OCI-M2 (cell line): ENCODE results near the gene SECTM1.

Experiments used
- DNase-seq: peaks from one replicate; lab custom pipeline; 2025; ENCODE audit not compliant: unreplicated experiment; lab: John Stamatoyannopoulos, UW

Gene SECTM1

GRCh38 chr17:82300707-82301270, 32.8 kb downstream of the SECTM1 start:
- no peak for DNase-seq

GRCh38 chr17:82300228-82300627, 33.3 kb downstream of the SECTM1 start:
- no peak for DNase-seq

GRCh38 chr17:82299452-82299851, 34.1 kb downstream of the SECTM1 start:
- DNase-seq: no peak

- no peak for DNase-seq
These were observed 34.8 kb downstream of the SECTM1 start for GRCh38 chr17:82298538-82299421.

GRCh38 chr17:82297714-82298537, 35.6 kb downstream of the SECTM1 start:
- DNase-seq: no peak

DNA sequence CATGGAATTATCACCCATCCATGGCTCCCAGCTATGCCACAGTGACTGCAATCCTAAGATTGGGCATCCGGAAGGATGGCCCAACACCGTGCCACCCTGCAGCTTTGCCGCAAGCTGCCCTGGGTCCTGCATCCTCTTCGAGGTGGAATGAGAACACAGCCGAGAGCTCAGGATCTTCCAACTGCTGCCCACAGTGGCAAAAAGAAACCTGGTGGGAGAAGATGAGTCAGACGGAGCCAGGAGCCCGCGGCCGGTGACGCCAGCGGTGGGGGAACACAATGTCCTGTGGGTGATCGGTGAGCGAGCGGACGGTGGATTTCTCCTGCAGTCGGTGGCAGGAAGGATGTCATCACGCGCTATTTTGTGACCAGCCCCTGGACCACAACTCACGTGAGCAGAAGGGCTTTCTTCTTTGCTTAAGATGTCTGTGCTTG, 36.3 kb downstream of the SECTM1 start:
- no peak for DNase-seq

DNA sequence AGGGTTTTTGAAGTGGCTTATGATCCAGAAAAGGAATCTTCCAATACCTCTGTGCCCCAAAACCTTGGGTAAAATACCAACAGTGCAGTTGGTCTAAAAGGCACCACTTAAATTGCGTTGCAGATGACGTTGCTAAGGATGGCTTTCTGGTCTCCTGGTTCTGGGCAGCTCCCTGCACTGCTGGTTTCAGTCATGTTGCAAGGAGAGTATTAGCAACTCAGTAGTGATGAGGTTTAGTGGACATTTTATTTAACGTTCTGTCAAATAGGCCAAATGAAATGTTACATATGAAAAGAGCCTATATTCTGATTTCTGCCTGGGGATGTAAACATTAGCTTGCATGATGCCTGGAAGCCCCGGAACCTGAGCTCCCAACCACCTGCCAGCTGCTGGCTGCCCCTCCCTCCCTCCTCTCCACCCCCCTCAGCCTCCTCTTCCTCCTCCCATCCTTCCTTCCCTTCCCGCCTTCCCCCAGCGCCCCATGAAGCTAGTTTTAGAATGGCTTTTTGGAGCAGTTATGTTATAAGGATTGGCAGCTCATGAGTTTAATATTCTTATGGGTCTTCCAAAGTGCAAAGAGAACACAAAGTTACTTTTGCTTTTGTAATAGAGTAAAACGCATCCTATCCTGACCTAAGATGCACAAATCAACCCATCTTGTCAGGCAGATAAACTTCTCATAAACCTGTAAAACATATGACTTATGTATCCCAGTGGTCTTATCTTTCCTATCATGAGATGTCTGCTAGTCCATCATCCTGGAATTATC, 36.9 kb downstream of the SECTM1 start:
- DNase-seq: no peak

GRCh38 chr17:82295472-82295814, 38.1 kb downstream of the SECTM1 start:
- DNase-seq: no peak

DNA sequence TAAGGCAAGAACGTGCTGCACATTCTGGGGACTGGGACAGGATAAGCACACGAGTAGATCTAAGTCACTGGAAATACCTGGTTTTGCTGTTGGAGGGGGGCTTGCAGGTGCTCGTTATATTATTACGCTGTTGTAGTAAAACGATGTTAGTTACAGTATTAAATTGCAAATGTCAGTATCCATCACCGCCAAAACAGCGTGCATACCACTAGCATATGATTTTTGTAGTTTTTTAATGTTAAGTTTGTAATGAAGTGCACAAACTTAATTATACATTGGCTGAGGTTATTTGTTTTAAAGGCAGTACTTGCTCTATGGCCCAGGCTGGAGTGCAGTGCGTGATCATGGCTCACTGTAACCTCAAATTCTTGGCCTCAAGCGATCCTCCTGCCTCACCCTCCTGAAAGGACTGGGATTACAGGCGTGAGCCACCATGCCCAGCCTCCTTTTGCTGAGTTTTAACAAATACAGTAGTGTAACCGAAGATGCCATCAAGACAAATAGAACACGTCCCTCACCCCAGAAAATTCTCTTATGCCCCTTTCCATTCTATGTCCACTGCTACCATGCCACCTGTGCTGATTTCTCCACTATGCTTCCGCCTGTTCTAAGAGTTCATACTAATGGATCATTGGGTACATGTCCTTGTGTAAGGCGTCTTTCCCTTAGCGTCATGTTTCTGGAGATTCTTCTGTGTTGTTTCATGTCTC, 39.3 kb downstream of the SECTM1 start:
- no peak for DNase-seq

DNA sequence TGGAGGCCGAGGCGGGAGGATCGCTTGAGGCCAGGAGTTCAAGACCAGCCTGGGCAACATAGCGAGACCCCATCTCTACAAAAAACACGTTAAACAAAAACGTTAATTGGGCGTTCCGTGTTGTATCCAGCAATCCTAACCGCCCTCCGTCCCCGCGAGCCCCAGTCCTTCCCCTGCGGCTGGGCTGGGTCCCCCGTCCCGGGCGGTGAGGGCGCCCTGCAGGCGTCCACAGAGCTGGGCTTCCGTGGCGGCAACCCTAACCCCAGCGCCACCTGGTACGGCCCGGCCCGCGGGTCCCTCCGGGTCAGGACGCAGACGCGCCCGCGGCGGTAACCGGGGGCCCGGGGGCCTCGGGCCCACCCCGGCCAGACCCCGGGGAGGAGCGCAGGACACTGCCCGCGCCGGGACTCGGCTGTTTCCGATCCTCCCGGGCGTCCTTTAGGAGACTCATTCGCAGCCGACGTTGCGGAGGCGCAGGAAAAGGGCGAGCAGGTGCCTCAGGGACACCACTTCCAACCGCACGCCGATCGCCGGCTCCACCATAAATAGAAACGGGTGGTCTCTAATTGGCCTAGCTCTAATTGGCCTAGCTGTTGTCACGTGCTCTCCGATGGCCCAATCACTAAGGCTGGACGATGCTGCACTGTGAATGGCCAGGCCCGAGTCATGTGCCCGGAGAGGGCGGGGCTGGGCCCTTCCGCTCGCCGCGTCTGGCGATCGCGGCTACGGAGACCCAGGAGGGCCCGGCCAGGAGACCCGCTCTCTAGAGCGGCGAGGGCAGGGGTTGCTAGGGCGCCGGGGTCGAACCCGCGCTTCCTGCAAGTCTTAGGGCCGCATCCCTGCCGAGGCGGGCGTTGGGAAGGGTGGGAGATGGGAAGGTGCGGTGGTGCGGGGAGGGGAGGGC, 41.1 kb downstream of the SECTM1 start:
- peak; percentile 50 for DNase-seq

- no peak for DNase-seq
These were observed 41.9 kb downstream of the SECTM1 start for GRCh38 chr17:82291582-82292250.

GRCh38 chr17:82287868-82288801, 45.4 kb downstream of the SECTM1 start:
- no peak for DNase-seq

- no peak for DNase-seq
These were observed 46.3 kb downstream of the SECTM1 start for GRCh38 chr17:82287013-82287867.

DNA sequence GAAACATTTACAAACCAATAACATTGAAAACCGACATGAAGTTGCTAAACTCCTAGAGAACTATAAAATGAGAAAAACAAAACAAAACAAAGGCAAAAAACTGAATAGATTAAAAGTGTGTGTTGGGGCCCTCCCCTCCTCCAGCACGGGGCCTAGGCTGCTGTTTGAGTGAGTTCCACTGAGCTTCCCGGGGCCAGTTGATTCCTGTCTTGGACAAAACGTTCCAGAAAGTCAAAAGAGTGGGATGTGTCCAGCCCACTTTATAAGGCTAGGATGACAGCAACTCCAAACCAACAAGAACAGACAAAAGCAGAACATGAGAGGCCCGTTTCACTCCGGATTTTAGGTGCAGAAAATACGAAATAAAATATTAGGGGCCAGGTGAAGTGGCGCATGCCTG, 48.4 kb downstream of the SECTM1 start:
- no peak for DNase-seq

- DNase-seq: no peak
These were observed 50.3 kb downstream of the SECTM1 start for GRCh38 chr17:82283208-82283749.
